Measurements from ENCODE around the gene RGS6.

RGS6 gene

DNA sequence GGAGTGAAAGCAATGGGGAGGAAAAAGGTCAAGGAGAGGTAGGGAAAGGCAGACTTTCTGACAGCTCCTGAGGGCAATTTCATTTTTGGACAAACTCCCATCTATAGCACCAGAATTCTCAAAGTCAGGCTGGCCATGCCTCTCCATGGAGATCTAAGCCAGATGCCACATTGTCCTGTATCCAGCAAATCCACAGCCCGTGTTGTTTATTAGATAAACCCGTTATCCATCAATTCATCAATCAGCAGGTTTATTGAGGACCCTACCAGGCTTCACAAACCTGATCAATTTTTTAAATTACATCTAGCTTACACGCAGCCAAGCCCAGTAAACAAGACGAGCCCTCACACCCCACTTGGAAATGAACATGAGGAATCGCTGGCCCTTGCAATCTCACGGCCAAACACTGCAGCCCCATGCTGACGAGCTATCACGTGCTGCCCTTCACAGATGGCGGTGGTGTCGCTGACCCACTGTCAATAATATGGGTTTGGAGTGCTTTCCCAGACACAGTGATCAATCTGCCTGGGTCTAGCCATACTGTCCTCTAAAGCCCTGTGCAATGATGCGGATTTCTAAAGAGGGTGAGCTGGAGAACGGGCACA lies 628.8 kb downstream of the RGS6 start:
- DNase-seq: no peak

DNA sequence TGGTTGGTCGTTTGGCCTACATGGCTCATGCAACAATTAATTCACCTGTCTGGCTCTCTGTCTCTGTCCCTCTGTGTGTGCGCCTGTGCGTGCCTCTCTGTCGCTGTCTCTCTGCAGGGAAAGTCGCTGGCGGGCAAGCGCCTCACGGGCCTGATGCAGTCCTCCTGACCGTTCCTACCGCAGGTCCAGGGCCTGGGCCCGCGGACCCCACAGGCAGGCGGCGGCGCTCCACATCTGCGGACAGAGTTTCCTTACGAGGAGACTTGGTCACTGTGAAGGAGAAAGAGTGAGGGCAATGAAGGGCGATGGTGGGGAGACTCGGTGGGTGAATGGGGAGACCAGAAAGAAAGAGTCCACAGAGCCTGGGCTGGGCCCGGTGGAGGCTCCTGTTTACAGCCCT lies 630.1 kb downstream of the RGS6 start:
- no peak for DNase-seq

DNA sequence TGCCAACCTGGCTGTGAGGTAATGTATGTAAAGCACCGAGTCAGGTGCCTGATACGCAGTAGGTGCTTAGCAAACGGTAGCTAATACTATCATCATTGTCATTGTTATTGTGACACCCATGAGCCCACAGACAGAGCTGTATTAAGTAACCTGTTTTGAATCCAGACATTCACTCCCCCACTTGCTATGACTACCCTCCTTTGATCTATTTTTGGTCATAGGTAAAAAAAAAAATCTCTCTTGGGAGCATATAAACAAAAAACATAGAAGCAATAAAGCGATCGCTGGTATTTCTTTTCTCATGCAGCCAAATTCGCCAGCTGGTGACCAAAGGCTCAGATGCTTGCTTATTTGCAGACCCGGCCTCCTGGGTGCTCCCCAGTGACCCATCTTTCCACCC lies 631.4 kb downstream of the RGS6 start:
- DNase-seq: no peak

GRCh38 chr14:72565149-72565559 lies 632.9 kb downstream of the RGS6 start:
- DNase-seq: no peak

DNA sequence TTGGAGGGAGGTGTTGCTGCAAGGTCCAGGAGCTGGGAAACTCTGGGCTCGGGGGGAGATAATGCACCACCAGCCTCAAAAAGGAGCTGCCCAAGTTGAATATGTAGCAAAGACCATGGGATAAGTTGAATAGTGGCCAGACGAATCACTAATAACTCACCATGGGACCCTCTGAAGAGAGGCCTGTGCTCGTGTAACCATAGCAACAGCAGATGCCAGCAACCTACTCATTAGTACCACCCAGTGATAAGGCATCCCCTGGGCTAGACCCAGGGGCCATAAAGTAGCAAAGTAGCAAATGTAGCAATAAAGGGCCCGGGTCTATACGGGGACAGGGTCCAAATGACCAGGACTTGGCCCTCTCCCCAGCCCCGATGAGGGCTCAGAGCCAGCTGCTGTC lies 633.7 kb downstream of the RGS6 start:
- no peak for DNase-seq

DNA sequence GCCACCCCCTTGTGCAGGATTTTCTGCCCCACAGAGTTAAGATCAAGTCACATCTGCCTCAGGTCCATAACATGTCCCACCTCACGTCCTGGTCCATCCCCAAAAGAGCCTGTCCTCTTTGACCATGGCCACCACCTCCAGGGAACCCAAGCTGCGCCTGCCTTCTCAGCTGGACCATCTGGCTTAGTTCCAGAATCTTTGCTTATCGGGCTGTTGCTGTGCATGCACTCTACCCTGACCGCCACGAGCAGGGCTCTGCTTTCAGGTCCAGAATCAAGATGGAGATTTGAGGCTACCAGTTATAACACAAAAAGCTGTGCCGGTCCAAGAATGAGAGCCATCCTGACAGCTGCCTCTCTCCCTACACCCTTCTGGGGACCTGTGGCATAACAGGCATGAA lies 635.0 kb downstream of the RGS6 start:
- DNase-seq: no peak

- no peak for DNase-seq
Observed at GRCh38 chr14:72568296-72568992, 636.2 kb downstream of the RGS6 start.

DNA sequence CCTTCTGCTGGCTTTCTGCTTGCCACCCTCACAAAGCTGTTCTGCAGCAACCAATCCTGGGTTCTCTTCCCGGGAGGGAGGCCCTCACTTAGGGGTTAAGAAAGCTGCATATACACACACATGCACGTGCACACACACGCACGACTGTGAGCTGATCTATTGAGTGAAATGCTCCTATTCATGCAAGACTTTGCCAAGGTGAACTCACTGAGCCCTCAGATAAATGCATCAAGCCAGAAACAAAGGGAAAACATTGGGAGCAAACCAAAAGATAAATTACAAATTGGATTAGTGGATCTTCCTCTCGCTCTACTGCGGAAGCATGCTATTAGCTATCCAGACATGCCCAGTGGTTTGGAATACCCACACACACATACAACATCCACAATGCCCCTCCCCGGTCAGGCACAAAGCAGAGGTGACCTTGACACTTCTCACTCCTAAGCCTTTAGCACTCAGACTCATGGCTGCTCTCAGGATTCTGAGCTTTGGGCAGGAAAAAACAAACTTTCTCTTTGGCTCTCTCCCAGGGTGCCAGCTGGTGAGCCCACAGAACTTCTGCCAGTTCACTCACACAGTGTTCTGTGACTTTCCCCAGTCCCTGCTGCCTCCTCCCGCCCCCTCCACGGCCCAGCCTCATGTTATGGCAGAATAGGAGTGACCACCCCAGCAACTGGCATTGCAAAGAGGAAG lies 641.6 kb downstream of the RGS6 start:
- peak in 1 of 3 donors; percentile 25 for DNase-seq

GRCh38 chr14:72574715-72575114 lies 642.5 kb downstream of the RGS6 start:
- peak; percentile 59 to 62 (median 60) for DNase-seq

- DNase-seq: no peak
Observed at GRCh38 chr14:72576258-72576657, 644.0 kb downstream of the RGS6 start.

- no peak for DNase-seq
Observed at GRCh38 chr14:72577521-72577920, 645.3 kb downstream of the RGS6 start.

GRCh38 chr14:72578514-72578913 lies 646.3 kb downstream of the RGS6 start:
- DNase-seq: no peak

DNA sequence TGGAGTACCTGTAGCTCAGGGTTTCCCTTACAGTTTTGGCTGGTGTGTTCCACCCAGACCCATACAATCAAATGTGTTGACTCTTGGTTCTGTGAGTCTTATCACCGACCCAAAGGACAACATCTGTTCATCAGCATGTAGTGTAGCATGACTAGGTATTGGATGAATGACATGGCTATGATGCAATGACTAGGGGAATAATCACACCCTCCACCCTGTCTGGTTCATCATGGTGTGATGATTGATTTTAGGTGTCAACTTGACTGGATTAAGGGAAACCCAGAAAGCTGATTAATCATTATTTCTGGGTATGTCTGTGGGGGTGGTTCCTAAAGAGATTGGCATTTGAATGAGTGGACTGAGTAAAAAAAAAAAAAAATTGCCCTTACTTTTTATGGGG lies 650.4 kb downstream of the RGS6 start:
- no peak for DNase-seq

DNA sequence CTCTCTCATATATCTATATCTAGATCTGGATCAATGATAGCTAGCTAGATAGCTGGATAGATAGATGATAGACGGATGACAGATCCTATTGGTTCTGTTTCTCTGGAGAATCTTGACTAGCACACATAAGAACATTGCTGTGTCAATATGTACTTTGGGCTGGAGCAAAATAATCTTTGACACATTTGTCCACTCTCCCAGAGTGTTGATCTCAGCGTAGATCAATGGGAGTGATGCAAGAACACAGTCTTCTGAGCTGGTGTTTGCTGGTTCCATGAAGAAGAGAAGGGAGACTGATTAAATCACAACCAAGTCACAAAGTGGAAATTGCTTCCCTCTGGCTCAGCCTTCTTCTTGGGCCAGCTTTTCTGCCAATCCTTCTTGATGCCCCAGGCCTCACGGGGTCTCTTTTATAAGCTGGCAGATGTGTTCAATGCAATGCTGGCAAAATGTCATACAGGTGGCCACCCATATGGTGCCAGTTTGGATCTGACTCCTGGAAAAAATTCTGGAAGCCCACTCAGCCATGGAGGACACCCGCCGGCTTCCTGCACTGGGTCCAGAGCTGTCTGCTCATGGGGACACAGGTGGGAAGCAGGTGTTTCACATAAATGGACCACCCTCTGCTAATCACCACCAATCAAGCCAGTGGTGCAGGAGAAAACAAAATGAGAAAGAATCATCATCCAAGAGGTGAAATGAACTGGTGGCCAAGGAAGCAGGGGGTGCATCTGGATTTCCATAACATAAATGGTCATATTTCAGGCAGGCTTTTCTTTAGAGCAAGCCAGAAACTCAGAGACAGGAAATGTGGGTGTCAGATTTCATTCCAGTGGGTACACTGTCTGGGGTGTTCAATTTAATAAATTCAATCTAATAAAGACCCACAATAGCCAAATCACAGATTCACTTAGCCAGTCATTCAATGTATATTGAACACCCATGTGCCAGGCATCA lies 651.4 kb downstream of the RGS6 start:
- no peak for DNase-seq

DNA sequence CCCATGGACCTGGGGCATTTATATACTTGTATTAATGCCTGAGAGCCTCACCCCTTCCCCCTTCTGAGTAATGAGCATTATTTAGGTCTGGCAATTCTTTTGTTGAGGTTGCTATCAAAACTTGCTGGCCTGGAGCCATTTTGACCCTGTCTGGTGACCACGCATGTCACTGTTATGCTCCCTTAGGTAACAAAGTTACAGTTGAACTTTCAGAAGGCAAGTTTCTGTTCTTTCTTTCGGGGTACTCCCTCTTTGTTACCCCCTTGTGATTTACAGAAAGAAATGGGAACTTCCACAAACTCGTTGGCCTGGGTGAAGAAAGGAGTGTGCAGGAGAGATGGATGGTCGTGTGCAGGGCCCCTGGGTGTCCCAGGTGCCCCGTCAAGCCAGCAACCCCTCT lies 656.3 kb downstream of the RGS6 start:
- DNase-seq: no peak

DNA sequence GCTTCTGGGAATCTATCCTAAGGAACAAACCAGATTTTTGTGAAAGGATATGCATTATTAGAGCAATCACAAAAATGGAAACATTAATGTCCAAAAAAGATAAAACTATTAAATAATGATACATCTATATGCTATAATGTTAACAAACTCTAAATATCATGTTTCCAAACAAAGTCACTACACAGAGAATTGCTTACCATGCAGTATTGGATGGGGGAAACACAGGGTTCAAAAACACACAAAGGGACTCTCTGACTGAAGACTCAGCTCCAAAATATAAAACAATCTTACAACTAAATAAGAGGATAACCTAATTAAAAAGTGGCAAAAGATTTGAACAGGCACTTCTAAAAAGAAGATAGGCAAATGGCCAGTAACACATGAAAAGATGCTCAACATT lies 657.4 kb downstream of the RGS6 start:
- no peak for DNase-seq

GRCh38 chr14:72590577-72590976 lies 658.3 kb downstream of the RGS6 start:
- DNase-seq: no peak

DNA sequence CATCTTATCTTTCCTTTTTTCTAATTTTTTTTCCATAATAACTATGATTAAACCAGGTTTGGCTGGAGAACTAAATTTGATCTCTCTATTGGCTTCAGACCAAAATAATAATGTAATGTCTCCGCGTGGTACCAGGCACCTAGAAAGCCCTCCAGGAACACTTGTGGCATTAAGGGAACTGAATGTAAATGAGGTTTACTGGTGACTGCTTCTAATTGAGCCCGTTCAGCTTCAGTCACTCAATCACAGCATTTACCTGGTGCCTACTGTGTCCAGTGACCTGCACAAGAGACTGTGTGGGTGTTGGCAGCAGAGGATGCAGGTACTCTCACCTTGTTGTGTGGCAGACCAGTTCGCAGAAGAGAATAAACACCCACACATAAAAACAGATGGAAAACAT lies 659.2 kb downstream of the RGS6 start:
- no peak for DNase-seq

DNA sequence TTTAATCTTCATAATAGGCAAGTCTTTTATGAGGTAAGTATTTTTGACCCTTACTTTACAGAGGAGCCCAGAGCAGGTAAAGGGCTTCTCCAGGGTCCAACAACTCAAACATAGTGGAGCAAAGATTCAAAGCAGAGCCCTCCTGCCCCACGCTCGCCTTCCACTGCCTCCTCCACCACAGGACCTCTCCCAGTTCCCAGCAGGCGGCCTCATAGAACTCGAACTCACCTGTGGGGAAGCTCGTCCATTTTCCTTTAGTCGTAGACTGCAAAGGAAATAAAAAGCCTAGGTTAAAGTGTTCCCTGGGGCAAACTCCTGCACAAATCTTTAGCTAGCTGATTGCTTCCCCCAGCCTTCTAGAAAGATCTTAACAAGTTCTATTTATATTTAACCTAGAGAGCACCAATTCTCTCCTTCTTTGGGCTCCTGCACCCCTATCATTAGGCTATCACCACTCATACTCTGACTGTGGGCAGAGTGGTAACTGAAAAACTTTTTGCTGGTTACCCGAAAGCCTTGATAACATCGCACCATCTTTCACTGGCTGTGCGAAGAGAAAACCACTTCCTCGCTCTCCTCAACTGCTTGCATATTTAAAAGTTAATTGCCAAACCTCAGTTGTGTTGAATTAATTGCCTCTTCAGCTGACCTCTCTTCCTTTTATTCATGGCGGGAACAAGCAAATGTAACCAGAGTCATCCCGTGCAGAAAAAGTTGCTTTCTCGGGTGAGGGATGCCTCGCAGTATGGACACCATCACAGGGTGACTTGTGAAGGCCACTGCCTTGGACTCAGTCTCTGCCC lies 662.1 kb downstream of the RGS6 start:
- DNase-seq: no peak

DNA sequence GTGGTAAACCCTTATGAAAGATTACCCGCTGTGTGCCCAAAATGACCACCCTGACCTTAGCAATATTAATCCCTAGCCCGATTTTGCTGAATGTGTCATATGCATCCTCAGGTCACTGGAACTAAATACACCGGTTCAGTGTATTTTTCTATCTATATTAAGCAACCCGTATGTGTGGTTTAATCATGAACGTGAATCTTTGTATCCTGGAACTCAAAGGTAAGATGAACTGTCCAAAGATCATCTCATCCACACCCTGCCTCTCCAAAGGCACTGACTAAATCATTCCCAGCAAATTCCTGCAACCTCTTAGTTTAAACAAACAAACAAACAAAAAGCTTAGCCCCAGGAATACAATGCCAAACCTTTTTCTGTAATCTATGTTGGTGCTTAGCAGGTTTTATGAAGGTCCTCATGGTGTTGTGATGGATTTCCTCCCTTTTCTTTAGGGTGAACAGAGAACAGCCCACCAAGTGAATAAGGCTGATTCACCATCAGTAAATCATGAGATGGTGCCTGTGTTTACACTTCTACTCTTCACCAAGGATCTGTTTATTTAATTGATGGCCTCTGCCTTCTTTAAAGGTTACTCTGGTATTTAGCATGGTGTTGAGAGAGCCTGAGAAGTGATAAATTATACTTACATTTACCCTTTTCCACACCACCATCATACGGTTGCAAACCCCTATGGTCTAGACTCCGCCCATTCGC lies 663.1 kb downstream of the RGS6 start:
- no peak for DNase-seq
